Activated CD8-positive, alpha-beta memory T cell treated with anti-CD3 and anti-CD28 coated beads for 36 hours (primary cell): ENCODE results near the gene KLF15. TPM values are rescaled to one million over a fixed set of nuclear protein-coding genes. Genes with fewer than 3 reads are reported as not detected.

ENCODE experiments used
- CTCF ChIA-PET: fragments of 350-600 bp; sonication (Branson Sonifier 250); formaldehyde crosslinking; loops from one replicate; lab custom pipeline; 2021; ENCODE audit warnings: antibody characterized with exemption; lab: Charles Lee
- POLR2A ChIA-PET: fragments of 350-600 bp; sonication (Branson Sonifier 250); formaldehyde crosslinking; loops from one replicate; lab custom pipeline; 2021; ENCODE audit warnings: antibody characterized with exemption; lab: Charles Lee
- total RNA-seq, 2 experiments: library from RNA; stranded (reverse); gene quantifications; one replicate each; pipeline ENCODE4 v1.2.3, GENCODE V29; 2021

The KLF15 gene
- total RNA-seq, 2 experiments from 2014 or later, result 0.34 to 0.42 TPM

DNA sequence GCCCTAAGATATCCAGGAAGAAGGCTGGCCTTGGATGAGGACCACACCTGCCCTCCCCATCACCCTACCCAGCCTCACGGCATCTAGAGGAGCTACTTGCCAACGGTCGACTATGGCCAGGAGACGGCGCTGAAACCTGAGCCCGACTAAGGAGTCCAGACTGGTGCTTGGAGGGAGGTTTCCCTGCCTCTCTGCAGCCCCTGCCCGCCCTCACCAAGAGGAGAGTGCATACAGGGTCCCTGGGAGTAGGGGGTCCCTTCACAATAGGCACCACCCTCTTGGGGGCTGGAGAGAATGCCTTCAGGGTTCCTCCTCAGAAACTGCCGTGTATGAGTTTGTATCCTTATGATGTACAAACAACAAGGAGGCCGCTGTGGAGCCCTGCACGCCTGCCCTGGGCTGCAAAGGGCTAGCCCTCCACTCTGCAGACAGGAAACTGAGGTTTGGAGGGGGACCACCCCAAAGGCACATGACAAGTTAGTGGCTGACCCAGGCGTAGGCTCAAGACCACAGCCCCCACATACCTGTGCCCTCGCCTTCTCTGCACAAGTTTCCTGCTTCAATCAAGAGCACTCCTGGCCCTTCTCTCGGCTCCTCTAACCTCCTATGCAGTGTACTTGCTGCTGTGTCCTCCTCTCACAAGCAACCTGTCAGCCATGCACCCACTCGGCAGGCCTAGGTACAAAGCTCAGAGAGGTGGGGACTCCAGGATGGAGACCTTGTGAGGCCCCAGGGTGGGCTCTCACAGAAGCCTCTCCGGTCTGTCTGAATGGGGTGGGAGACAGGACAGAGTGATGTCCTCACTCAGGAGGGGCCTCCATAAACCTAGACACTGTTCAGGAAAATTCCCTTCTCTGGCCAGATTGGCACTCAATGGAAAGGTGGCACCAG lies 7.4 kb downstream of the KLF15 start:
- CTCF ChIA-PET, result no interaction called here
- POLR2A ChIA-PET, result no interaction called here

DNA sequence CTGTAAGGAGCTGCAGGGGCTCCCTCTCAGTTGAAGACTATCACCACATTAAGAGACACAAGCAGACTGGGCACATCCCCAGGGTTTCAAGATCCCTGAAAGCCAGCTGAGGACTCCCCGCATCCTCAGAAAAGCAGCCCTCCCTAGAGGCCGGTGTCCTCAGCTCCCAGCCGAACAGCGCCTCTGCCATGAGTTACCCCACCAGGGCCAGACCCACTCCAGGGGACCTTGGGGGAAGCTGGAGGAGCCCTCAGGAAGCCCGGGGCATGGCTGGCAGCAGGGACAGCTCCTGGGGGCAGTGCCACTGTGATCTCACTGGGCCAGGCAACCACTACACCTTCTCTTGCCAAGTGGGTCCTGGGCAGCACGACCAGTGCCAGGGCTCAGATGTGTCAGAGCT lies 8.1 kb downstream of the KLF15 start:
- POLR2A ChIA-PET, result no interaction called here

DNA sequence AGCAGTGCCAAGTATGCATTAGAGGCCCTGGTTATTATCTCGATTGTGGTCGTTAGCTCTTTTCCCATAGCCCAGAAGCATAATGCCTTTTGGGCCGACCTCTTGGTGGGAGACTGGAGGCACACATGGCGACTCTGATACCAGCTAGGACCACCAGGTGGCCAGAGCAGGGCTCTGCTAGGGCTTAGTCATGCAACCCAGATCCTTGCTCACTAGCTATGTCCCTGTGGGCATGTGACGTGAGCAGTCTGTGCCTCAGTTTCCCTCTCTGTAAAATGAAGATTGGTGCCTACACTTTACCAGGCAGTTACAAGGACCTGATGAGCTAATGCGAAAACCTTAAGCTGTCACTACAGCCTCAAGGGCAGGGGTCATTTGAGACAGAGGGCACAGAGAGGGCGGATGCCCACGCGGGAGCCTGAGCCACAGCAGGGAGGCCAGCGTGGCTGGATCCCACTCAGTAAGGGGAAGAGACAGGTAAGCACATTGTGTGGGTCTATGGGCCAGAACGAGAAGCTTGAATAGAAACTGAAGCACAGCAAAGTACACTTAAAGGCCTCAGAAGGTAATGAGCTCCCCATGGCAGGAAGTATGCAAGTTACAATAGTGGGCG lies 8.8 kb downstream of the KLF15 start:
- ChIA-PET POLR2A (no interaction called here), CTCF (interaction anchor here (0.6 kb wide), 1 partner anchor 13 kb away, joined by 3 read pairs; no protein-coding TSS in a partner anchor)

More for the DNA sequence above, 8.1 kb downstream of the KLF15 start:
- CTCF ChIA-PET, result no interaction called here

DNA sequence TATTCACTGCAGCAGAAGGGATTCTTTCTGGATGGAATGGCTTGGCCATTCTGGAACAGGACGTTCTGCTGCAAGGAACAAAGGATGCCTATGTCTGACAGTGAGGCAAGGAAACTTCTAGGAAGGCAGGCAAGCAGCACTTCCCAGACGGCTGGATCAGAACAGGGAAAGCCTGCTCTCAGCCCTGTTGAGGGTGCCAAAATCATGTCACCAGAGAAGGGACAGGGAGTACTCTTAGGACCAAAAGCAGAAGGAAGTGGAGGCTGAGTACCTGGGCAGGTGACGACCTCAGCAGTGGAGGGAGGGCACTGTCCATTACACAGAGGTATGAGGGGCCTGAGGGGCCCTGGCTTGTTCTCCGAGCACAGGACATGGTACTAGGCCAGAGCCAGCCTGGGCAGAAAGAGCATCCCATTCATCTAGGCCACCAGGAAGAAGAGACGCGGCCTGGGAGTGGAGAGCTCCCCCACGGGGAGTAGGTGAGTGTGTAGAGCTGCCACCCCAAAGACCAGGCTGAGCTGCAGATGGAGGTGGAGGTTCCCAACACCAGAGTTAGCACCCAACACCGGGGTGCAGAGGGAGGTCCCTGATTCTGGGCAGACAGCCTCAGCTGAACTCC lies 9.6 kb downstream of the KLF15 start:
- ChIA-PET POLR2A (no interaction called here), CTCF (no interaction called here)

DNA sequence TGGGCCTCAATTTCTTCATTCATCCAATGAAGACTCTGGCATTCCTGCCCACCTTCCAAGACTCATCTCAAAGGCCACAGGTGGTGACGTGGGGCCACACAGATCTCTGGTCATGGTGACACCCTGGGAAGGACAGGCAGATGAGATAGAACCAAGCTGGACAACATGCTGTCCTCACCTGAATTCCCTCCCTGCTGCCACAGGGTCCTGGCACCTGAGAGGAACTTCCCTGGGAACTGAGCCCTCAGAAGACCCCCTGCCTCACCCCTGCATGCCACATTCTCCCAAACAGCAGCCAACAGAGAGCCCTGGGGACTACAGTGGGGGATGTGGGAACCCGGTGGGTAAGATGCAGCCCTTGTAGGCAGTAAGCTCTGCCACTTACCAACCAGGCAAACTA lies 10.7 kb downstream of the KLF15 start:
- ChIA-PET CTCF (no interaction called here), POLR2A (no interaction called here)

DNA sequence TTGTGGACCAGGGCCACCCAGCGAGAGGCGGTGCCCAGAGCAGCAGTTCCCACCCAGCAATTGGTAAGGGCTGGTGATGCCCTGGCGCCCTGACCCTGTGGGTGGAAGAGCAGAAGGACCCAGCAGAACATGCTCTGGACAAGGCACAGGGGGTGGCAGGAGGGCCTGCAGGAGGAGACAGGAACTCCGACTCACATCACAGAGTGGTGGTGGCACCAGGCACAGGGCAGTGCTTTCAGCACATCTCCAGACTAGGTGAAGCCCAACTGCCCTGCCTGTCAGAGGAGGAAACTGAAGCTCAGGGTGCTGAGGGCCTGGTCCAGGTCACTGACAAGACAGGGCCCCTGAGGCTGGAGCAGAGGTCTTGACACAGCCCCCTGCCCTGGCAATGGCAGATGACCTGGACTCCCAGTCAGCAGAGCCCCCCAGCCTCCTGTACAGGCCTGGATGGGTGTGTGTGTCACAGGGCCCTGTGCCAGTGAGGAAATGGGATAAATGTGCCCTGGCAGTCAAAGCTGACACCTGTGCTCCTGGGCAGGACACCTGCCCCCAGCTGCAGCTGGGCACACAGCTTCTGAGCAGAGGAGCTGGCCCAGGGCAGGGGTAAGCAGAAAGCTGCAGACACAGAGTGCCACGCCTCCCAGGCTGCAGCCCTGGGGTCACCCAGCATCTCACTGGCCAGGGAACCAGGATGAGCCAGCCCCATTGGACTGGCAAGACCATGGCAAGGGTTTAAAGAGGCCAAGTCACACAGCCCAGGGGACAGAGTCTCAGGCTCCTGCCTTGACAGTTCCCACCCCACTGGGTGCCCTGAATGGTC lies 11.4 kb downstream of the KLF15 start:
- ChIA-PET CTCF (no interaction called here), POLR2A (no interaction called here)

DNA sequence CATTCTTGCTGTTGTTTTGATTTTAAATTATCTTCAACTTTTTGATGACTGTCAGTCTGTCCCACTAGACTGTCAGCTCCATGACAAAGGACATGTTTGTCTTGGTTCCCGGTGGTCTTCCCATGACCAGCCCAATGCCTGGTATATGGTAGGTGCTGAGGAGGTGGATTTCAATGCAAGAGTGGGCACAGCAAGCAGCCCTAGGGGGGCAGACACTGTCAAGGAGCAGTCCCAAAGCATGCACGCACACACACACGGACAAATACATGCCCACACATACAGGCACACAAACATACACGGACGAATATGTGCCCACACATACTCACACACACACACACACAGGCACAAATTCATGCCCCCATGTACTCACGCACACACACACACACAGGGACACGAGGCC lies 12.0 kb downstream of the KLF15 start:
- ChIA-PET CTCF (no interaction called here), POLR2A (no interaction called here)

DNA sequence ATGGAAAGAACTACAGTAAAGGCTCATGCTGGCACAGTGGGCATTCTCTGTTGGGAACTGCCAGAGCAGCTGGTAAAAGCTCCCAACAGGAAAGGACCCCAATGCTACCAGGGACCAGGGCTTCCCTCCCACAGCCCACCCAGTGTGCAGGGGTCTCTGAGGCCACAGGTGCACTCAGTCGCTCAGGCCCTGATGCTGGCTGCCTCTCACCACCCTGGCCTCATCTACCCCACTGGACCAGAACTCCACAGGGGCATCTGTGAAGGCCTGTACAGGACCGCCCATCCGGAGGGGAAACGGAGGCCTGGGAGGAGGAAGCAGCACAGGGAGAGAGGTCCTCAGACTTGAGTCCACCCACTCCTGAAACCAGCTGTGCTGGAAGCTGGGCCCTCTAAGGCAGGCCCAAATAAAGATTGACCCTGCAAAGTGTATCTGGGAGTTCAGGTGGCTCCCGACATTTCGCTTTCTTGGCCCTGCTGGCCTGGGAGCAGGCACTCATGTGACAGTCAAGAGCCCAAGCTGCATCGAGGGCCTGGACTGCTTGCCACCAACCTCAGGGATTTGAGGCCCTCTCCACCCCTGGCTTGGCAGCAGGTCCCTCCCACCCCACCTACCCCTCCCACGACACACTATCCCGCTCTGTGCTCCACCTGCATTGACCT lies 12.7 kb downstream of the KLF15 start:
- ChIA-PET POLR2A (no interaction called here), CTCF (no interaction called here)

DNA sequence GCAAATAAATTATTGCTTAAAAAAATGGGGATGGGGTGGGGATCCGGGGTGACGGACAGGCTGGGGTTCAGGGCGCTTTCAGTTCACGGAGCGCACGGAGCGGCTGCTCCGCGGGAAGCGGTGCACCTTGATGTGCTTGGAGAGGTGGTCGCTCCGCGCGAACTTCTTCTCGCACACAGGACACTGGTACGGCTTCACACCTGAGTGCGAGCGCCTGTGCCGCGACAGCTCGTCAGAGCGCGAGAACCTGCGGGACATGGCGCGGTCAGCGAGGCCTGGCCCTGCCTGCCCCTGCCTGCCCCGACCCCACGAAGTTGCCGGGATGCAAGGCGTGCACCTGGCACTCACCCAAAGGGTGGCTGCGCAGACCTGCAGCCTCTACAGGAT lies 13.6 kb downstream of the KLF15 start:
- POLR2A ChIA-PET, result no interaction called here
- CTCF ChIA-PET, result no interaction called here

DNA sequence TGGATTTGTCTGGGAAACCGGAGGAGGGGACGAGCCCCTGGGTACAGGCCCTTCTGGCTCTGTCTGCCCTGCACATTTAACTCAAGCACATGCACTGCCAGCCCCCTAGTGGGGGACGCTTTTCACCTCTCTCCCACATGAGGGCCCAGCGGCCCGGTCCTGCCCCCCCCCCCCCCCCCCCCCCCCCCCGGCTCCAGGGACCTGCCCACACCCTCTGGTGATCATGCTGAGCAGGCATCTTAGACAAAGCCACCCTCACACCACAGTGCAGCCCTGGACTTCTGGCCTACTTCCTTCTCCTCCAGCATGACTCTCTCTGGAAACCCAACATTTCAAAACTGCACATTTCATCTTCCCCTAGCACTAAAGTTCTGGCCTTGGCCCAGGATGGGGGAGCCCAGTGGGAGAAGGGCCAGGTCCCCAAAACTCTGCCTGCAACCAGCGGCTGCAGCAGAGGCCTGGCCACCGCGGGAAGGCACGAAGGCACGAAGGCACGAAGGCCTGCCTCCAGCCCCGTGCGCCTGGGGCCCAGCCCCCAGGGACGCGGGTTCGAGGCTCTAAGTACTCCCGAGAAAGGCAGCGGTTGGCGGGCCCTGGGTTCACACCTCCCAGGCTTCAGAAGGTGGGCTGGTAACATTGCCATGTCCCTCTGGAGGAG lies 14.1 kb downstream of the KLF15 start:
- POLR2A ChIA-PET, result no interaction called here
- CTCF ChIA-PET, result no interaction called here

DNA sequence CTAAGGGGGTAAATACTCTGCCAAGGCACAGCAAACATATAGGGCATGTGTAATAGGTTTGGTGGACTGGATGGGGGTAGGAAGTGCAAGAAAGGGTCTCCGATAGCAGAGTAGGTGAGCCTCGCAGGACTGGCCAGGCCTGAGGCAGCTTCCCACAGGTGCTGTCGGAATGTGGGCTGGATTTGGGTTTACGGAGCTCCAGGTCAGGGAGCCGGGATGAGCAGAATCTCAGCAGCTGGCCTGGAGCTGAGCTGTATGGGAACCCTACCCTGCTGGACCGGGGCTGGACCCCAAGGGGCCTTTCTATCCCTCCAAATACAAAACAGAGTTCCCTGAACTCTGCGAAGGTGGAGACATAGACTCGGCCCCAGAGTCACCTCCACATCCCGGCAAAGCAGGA lies 15.0 kb downstream of the KLF15 start:
- POLR2A ChIA-PET, result no interaction called here
- CTCF ChIA-PET, result no interaction called here

DNA sequence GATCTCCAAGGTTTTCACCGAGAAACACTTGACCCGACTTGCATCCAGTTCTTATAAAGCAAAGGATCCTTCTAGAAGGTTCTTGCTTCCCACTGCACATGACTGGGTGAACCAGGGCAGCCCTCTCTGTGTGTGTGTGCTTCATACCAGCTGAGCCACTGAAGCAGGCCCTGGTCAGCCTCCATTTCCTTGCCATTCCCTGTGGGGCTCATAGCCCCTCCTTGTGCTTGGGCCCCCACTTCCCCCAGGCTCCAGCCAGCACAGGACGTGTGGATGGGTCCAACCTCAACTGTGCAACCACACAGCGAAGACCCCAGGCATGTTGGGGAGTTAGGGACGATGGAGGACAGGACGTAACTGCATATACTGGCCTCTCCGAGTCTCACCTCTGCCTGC lies 15.5 kb downstream of the KLF15 start:
- ChIA-PET POLR2A (no interaction called here), CTCF (no interaction called here)

DNA sequence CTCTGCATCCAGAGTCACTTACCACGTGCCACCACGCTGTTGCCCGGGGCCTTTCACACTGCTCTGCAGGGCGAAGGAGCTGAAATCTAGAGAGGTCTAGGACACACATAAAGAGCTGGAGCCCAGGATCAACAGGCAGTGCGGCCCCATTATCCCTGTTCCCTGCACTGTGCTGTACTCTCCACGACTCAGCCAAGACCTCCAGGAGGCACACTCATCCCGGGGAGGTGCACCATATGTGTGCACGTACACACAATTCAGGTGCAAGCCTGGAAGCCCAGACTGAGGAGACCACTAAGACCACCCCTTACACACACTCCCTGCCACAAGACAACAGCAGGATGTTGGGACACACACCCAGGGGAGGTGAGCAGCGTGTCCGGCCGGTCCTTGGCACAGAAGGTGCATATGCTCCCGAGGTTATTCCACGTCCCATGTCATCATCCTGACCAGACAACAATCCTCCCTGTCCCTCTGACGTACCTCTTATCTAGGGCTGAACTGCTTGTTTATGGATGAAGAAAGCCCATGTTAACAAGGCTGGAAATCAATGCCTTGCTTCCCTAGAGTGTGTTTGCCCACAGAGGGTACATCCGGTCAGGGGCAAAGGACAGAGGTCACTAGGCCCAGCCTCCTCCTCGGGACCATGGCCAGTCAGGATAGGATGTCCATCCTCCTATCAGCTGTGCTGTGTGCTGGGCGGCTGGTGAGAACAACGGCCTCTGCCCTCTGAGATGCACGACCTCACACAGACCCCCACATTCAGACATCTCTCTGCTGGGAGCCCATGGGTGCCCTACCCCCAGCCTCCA lies 16.1 kb downstream of the KLF15 start:
- CTCF ChIA-PET, result no interaction called here
- POLR2A ChIA-PET, result no interaction called here

DNA sequence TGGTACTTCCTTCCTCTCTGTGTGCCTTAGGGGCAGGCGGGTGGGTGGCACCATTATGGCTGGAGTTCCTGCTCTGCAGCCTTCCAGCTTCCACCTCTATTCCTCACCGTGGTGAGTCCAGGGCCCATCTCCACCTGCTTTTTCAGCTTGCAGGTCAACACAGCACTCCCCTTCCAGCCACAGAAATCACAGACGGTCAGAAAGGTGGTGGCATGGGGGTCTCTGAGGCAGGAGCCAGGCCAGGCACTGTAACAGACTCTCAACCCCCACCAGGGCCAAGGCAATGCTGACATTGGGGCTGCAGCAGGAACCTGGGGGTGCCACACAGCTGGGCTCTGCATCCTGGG lies 16.6 kb downstream of the KLF15 start:
- CTCF ChIA-PET, result no interaction called here
- POLR2A ChIA-PET, result no interaction called here

DNA sequence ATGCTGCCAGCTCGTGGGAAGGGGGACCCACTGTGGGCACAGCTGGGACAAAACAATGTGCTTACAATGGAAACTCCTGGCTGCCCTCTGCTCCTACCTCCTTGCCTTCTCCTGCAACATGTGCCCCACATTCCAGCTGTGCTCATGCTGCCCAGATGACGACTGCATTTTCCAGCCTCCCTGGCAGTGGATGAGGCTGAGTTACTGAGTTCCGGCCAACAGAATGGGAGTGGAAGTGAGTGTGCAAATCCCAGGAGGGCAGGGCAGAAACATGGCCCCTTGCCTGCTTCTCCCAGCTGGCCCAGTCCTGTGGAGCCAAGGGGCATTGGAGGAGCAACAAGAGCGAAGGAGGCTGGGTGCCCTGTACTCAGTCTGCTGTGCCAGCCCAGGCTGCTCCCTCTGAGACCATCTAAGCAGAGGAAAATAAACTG lies 17.1 kb downstream of the KLF15 start:
- ChIA-PET CTCF (no interaction called here), POLR2A (no interaction called here)

DNA sequence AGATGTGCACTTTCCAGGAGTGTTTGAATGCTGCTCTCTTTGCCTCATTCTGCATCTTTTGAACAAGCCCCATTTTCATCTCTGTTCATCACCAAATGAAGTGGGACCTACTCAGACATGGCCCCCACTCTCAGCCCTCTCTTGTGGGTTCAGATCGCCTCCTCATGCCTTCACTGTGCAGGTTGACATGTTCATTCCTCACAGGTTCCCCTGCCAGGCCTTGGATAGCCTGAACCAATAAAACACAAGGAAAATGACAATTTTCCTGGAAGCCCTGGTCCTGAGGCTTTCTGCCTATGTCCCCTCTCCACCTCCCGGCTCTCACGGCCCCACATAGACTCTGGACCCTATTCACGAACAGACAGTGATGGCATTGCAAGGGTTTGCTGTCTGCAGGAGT lies 17.7 kb downstream of the KLF15 start:
- ChIA-PET POLR2A (no interaction called here), CTCF (no interaction called here)

DNA sequence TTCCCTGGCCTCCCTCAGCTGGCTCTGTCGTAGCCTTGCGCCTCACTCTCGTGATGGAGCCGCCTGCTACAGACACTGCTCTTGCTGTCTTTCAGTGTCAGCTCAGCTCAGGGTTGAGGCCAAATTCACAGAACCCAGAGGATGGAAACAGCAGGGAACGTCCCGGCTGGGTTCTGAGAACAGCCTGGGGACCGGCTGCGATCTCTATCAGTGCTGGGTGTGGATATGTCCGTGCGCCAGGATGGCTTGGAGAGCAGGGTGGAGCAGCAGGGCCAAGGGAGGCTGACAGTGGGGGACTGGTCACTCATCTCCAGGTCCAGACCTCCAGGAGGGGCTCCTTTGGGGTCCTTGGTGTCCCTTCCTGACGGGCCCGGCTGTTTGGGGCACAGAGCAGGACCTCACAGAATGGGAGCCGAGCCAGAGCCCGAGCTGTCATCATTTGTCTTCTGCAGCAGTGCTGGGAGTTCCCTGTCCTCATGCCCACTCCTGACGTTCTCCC lies 18.4 kb downstream of the KLF15 start:
- ChIA-PET POLR2A (no interaction called here), CTCF (no interaction called here)
